LNCaP clone FGC (cell line): ENCODE measurements around the gene IZUMO4.

ENCODE experiments used
- DNase-seq: peaks from one replicate; pipeline ENCODE4 v3.0.0-alpha.2; 2011; ENCODE audit warnings: low read depth
- H3K4me3 ChIP-seq: 2 replicates; pipeline ENCODE4 v1.5.1; 2011; ENCODE audit warnings: mild to moderate bottlenecking, low read depth, low read length, control low read depth
- TF ChIP-seq, protein P1 (sequence below): IDR thresholded peaks from 2 replicates; pipeline ENCODE4 v1.5.1; 2012; ENCODE audit warnings: mild to moderate bottlenecking; ENCODE audit not compliant: control insufficient read depth, insufficient read depth; ENCODE audit errors: extremely low read depth

IZUMO4 gene

DNA sequence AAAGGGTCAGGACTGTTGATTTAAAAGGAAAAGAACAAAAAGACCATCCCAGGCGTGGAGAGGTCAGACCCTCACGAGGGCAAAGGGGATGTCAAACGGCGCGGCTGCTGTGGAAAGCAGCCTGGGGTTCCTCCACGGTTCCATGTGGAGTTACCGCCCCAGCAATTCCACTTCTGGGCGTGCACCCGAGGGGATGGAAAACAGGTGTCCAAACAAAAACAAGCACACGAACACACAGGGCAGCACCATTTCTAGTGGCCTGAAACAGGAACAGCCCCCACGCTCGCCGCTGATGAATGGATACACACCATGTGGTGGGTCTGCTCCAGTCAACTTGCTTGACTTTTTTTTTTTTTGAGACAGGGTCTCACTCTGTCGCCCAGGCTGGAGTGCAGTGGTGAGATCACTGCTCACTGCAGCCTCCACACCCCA lies 43.4 kb downstream of the IZUMO4 start:
- H3K4me3 ChIP-seq = no peak overlapping the region
- TF ChIP-seq, protein P1, sequence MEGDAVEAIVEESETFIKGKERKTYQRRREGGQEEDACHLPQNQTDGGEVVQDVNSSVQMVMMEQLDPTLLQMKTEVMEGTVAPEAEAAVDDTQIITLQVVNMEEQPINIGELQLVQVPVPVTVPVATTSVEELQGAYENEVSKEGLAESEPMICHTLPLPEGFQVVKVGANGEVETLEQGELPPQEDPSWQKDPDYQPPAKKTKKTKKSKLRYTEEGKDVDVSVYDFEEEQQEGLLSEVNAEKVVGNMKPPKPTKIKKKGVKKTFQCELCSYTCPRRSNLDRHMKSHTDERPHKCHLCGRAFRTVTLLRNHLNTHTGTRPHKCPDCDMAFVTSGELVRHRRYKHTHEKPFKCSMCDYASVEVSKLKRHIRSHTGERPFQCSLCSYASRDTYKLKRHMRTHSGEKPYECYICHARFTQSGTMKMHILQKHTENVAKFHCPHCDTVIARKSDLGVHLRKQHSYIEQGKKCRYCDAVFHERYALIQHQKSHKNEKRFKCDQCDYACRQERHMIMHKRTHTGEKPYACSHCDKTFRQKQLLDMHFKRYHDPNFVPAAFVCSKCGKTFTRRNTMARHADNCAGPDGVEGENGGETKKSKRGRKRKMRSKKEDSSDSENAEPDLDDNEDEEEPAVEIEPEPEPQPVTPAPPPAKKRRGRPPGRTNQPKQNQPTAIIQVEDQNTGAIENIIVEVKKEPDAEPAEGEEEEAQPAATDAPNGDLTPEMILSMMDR = no peak
- no peak for DNase-seq

DNA sequence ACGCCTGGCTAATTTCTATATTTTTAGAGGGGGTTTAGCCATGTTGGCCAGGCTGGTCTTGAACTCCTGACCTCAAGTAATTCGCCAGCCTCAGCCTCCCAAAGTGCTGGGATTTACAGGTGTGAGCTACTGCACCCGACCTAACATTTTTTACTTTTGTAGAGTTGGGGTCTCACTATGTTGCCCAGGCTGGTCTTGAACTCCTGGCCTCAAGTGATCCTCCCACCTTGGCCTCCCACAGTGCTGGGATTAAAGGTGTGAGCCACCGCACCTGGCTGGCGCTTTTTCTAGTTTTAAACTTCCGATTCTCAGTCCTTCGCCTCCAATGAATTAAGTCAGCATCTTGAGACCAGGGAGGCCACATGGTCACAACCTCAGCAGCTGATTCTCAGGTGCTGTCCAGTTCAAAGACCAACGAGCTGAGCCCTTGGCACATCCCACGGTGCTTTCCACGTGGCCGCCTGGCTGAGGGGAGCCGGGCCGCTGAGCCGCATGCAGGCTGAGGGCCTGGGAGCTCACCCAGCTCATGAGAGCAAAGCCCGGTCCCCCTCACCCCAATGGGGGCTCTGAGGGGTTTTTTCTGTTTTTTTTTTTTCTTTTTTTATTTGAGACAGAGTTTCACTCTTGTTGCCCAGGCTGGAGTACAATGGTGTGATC lies 45.6 kb downstream of the IZUMO4 start:
- no peak overlapping the region for H3K4me3 ChIP-seq
- TF ChIP-seq, protein P1 = no peak
- no peak for DNase-seq

DNA sequence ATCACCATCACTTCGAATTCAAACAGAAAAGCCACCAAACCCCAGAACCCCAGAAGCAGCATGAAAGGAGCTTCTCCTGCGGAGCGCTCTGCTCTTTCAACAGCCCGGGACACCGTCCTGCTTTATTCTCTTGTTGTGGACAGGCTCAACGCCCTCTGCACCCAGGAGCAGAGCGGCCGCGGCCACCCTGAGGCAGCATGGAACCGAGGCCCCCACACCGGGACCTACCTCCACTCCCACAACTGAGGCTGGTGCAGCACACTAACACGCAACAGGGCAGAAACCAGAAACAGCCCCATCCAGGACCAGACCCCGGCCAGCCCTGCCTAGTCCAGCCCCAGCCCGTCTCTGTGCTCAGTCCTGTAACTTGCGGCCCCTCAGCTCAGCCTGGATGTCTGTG lies 47.5 kb downstream of the IZUMO4 start:
- no peak for DNase-seq
- H3K4me3 ChIP-seq = no peak overlapping the region
- TF ChIP-seq, protein P1 = no peak

DNA sequence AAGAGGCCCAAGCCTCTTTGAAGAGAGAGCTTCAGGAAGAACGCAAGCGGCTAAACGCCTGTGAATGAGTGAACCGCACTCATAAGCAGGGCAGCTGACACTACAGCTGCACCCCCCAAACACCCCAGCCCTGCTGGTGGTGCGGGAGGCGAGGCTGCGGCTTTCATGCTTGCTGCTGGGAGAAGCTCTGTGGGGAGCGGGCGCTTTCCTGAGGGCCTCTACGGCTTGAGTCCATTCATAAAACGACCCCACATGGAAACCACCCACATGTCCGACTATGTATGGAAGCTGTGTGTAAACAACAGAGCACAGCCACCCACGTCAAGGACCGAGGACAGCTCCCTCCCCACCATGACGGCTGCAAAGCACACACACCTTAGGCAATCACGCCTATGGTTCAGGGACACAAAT lies 49.1 kb downstream of the IZUMO4 start:
- no peak overlapping the region for H3K4me3 ChIP-seq
- TF ChIP-seq, protein P1 = no peak
- DNase-seq = no peak

DNA sequence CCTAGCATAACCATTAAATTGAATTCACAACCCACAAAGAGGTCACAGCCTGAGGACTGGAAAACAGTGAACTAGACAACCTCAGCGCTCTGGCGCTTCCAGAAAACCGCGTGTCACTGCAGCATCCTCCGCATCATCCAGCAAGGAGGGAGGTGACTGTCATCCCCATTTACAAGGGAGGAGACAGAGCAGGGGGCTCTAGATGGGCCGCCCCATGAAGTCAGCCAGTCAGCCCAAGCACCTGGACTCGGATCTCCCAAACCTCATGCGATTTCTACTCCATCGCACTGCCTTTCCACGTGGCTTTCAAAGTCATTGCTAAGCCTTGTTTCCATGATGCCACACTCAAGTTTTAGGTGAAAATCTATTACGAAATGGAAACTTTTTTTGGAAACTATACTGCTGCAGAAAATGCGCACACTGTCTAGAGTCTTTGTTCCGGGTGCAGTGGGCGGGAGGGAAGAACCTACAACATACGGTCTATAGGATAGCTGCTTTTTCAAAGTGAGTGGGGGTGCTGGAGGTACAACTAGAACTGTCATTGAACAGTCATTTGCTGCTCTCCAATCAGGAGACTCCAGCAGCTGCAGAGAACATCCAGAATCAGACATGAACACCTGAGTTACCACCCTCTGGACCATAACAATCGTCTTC lies 51.9 kb downstream of the IZUMO4 start:
- TF ChIP-seq, protein P1 = no peak
- no peak overlapping the region for H3K4me3 ChIP-seq
- DNase-seq = no peak
